ENCODE measurements around the gene SSR1.

DNA sequence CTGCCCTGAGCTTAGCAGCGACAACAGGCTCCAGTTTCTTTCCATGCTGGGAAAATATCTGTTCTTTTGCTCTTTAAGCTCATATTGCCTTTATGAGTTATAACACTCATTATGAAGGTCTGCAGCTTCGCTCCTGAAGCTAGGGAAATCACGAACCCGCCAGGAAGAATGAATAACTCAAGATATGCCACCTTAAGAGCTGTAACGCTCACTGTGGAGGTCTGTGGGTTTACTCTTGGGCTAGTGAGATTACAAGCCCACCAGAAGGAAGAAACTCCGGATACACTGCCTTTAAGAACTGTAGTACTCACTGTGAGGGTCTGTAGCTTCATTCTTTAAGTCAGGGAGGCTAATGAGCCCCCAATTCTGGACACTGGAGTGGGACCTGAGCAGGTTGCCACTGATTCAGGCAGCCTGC lies 3.0 kb upstream of the SSR1 start:
- TF ChIP-seq, protein P1, sequence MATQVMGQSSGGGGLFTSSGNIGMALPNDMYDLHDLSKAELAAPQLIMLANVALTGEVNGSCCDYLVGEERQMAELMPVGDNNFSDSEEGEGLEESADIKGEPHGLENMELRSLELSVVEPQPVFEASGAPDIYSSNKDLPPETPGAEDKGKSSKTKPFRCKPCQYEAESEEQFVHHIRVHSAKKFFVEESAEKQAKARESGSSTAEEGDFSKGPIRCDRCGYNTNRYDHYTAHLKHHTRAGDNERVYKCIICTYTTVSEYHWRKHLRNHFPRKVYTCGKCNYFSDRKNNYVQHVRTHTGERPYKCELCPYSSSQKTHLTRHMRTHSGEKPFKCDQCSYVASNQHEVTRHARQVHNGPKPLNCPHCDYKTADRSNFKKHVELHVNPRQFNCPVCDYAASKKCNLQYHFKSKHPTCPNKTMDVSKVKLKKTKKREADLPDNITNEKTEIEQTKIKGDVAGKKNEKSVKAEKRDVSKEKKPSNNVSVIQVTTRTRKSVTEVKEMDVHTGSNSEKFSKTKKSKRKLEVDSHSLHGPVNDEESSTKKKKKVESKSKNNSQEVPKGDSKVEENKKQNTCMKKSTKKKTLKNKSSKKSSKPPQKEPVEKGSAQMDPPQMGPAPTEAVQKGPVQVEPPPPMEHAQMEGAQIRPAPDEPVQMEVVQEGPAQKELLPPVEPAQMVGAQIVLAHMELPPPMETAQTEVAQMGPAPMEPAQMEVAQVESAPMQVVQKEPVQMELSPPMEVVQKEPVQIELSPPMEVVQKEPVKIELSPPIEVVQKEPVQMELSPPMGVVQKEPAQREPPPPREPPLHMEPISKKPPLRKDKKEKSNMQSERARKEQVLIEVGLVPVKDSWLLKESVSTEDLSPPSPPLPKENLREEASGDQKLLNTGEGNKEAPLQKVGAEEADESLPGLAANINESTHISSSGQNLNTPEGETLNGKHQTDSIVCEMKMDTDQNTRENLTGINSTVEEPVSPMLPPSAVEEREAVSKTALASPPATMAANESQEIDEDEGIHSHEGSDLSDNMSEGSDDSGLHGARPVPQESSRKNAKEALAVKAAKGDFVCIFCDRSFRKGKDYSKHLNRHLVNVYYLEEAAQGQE (IDR thresholded peaks at IDR 0.05; ENCODE audit: unreplicated experiment) = no peak
- no peak for TF ChIP-seq POLR2AphosphoS5 (IDR thresholded peaks at IDR 0.05; ENCODE audit: low read depth)
- TF ChIP-seq, protein P2, sequence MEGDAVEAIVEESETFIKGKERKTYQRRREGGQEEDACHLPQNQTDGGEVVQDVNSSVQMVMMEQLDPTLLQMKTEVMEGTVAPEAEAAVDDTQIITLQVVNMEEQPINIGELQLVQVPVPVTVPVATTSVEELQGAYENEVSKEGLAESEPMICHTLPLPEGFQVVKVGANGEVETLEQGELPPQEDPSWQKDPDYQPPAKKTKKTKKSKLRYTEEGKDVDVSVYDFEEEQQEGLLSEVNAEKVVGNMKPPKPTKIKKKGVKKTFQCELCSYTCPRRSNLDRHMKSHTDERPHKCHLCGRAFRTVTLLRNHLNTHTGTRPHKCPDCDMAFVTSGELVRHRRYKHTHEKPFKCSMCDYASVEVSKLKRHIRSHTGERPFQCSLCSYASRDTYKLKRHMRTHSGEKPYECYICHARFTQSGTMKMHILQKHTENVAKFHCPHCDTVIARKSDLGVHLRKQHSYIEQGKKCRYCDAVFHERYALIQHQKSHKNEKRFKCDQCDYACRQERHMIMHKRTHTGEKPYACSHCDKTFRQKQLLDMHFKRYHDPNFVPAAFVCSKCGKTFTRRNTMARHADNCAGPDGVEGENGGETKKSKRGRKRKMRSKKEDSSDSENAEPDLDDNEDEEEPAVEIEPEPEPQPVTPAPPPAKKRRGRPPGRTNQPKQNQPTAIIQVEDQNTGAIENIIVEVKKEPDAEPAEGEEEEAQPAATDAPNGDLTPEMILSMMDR (conservative IDR thresholded peaks at IDR 0.05; ENCODE audit: low read depth in 2 of 2) = no peak
- no peak for TF ChIP-seq CREB1 (CRISPR knock-in tag; IDR thresholded peaks at IDR 0.05; ENCODE audit: low read depth)
- TF ChIP-seq EZH2 (IDR thresholded peaks at IDR 0.05; ENCODE audit: low read depth, unreplicated experiment) = no peak
- TF ChIP-seq EZH2phosphoT487 (IDR thresholded peaks at IDR 0.05; ENCODE audit: unreplicated experiment) = no peak
- TF ChIP-seq, protein P3, sequence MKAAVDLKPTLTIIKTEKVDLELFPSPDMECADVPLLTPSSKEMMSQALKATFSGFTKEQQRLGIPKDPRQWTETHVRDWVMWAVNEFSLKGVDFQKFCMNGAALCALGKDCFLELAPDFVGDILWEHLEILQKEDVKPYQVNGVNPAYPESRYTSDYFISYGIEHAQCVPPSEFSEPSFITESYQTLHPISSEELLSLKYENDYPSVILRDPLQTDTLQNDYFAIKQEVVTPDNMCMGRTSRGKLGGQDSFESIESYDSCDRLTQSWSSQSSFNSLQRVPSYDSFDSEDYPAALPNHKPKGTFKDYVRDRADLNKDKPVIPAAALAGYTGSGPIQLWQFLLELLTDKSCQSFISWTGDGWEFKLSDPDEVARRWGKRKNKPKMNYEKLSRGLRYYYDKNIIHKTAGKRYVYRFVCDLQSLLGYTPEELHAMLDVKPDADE (IDR thresholded peaks at IDR 0.05) = no peak
- no peak for TF ChIP-seq JUNB (IDR thresholded peaks at IDR 0.05; ENCODE audit: unreplicated experiment)
- TF ChIP-seq ZNF331 (CRISPR knock-in tag; IDR thresholded peaks at IDR 0.05; ENCODE audit: low read depth) = no peak
